ENCODE measurements around the gene RIMS1. TPM values are rescaled to one million over a fixed set of nuclear protein-coding genes. Genes with fewer than 3 reads are reported as not detected.

RIMS1 gene
- total RNA-seq, 1 experiment from 2014 or later, result 0.51 TPM

DNA sequence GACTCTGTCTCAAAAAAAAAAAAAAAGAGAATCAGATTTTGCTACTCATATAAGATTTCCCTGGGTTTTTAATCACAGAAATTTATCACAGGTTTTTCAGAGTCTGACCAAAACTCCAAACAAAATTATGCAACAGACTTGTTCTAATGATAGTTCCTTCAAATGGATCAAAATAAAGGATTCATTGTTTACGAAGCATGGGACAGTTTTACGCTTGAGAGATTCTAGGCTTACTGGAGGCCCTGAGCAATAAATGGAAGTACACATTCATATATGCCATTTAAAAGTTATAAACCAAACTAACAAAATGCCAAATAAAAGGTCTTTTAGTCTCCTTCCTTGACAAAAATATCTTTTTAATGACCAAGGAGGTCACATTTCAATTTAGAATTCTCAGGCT, 490.4 kb downstream of the RIMS1 start:
- POLR2A ChIA-PET (ENCODE audit: unreplicated experiment), result no interaction called here
- ATAC-seq (no peak), DNase-seq (no peak)
- H3K9me3 ChIP-seq (ENCODE audit: low read length), result no peaks in the 10 kb centered on the region
- H3F3A ChIP-seq (ENCODE audit: low read length, unreplicated experiment), result no peaks in the 10 kb centered on the region
- BruUV-seq (replicated peaks), result no TSS peak
- no peaks in the 10 kb centered on the region for H3K4me1 ChIP-seq (ENCODE audit: insufficient read depth, low read length)
- no peak overlapping the region for H3K27ac ChIP-seq (ENCODE audit: low read length)
- H3K27me3 ChIP-seq (ENCODE audit: low read length), result no peaks in the 10 kb centered on the region
- intact Hi-C loops (cut with micrococcal nuclease), result no loop called here
- H3K4me3 ChIP-seq (ENCODE audit: low read length), result no peak overlapping the region
- H4K20me1 ChIP-seq (ENCODE audit: low read length), result no peaks in the 10 kb centered on the region
- no peaks in the 10 kb centered on the region; the same call in 1 of the 2 replicates for H3K9me2 ChIP-seq (replicated peaks; ENCODE audit: low read length)
- no peaks in the 10 kb centered on the region for H3K36me3 ChIP-seq (ENCODE audit: low read depth, low read length)
- H3K79me2 ChIP-seq (ENCODE audit: low read length), result no peaks in the 10 kb centered on the region
- no peak overlapping the region for H3K4me2 ChIP-seq (ENCODE audit: low read length)
- TF ChIP-seq, protein P1, sequence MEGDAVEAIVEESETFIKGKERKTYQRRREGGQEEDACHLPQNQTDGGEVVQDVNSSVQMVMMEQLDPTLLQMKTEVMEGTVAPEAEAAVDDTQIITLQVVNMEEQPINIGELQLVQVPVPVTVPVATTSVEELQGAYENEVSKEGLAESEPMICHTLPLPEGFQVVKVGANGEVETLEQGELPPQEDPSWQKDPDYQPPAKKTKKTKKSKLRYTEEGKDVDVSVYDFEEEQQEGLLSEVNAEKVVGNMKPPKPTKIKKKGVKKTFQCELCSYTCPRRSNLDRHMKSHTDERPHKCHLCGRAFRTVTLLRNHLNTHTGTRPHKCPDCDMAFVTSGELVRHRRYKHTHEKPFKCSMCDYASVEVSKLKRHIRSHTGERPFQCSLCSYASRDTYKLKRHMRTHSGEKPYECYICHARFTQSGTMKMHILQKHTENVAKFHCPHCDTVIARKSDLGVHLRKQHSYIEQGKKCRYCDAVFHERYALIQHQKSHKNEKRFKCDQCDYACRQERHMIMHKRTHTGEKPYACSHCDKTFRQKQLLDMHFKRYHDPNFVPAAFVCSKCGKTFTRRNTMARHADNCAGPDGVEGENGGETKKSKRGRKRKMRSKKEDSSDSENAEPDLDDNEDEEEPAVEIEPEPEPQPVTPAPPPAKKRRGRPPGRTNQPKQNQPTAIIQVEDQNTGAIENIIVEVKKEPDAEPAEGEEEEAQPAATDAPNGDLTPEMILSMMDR (conservative IDR thresholded peaks at IDR 0.05; ENCODE audit: low read depth, low read length), result no peak
- TF ChIP-seq EZH2 (IDR thresholded peaks at IDR 0.05; ENCODE audit: low read length, unreplicated experiment) (no peak), EZH2phosphoT487 (IDR thresholded peaks at IDR 0.05; ENCODE audit: borderline replicate concordance, low read length) (no peak)
- CTCF ChIA-PET, result no interaction called here
- no peak overlapping the region for H3K9ac ChIP-seq (ENCODE audit: low read length)
- no peak overlapping the region for H2AFZ ChIP-seq (ENCODE audit: low read length)

DNA sequence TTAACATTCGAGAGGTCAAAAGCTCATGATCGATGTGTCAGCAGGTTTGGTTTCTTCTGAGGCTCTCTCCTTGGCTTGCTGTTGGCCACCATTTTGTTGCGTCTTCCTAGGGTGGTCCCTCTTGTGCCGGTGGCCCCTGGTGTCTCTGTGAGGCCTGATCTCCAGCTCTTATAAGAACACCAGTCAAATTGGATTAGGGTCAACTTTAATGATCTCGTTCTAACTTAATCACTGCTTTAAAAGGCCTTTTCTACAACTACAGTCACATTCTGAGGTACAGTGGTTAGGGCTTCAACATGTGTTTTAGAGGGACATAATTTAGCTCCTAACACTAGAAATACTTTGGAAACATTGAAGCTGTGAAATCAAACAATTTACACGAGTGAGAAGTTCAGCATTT, 494.7 kb downstream of the RIMS1 start:
- Histone ChIP-seq H3K9me2 (replicated peaks; ENCODE audit: low read length) (no peaks in the 10 kb centered on the region), H3K4me1 (ENCODE audit: insufficient read depth, low read length) (no peaks in the 10 kb centered on the region), H3K36me3 (ENCODE audit: low read depth, low read length) (no peaks in the 10 kb centered on the region), H3F3A (ENCODE audit: low read length, unreplicated experiment) (no peaks in the 10 kb centered on the region), H3K79me2 (ENCODE audit: low read length) (no peaks in the 10 kb centered on the region), H3K27ac (ENCODE audit: low read length) (no peak overlapping the region), H3K9ac (ENCODE audit: low read length) (no peak overlapping the region), H3K4me3 (ENCODE audit: low read length) (no peak overlapping the region), H4K20me1 (ENCODE audit: low read length) (no peaks in the 10 kb centered on the region), H3K4me2 (ENCODE audit: low read length) (no peak overlapping the region), H3K27me3 (ENCODE audit: low read length) (no peaks in the 10 kb centered on the region), H3K9me3 (ENCODE audit: low read length) (no peaks in the 10 kb centered on the region), H2AFZ (ENCODE audit: low read length) (no peak overlapping the region)
- POLR2A ChIA-PET (ENCODE audit: unreplicated experiment), result no interaction called here
- TF ChIP-seq, protein P1 (conservative IDR thresholded peaks at IDR 0.05; ENCODE audit: low read depth, low read length), result no peak
- TF ChIP-seq EZH2phosphoT487 (IDR thresholded peaks at IDR 0.05; ENCODE audit: borderline replicate concordance, low read length), result no peak
- no peak for TF ChIP-seq EZH2 (IDR thresholded peaks at IDR 0.05; ENCODE audit: low read length, unreplicated experiment)
- intact Hi-C loops (cut with micrococcal nuclease), result no loop called here
- CTCF ChIA-PET, result no interaction called here
- BruUV-seq (replicated peaks), result no TSS peak
- DNase-seq (no peak), ATAC-seq (no peak)

DNA sequence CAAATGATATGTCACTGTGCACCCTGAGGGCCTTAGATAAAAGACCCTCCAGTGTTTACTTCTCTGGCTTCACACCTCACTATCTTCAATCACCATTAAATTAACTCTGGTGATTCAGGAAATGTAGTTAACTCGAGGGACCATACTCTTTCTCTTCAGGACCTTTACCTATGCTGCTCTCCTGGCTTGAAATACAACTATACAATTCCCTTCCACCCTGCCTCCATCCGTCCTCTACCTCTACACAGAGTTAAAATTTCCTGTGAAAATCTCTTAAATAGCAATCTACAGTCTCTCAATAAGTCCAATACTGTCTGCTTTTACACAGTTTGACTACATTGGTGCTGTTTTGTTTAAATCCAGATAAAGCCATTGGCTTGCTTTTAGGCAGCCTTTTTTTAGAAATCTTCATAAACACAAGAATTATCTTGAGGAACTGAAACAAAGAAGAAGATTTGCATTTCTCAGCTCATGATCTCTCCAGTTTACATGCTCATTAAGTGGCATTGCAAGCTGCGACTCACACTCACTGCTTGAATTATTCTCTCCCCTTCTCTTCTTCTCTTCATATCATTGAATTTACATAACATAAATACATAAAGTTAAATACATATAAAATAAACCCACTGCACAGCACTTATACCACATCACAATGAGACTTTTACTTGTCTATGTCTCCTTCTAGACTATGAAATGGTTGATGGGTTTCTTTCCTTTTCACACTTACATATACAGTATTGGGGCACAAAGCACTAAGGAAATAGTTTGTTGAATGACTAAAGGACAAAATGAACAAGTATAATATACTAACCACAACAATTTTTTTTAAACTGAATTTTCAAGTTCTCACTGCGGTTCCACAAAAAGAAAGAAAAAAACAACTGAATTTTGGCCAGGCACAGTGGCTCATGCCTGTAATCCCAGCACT, 496.5 kb downstream of the RIMS1 start:
- Histone ChIP-seq H4K20me1 (ENCODE audit: low read length) (no peaks in the 10 kb centered on the region), H3K9me2 (replicated peaks; ENCODE audit: low read length) (no peaks in the 10 kb centered on the region), H3K27ac (ENCODE audit: low read length) (no peak overlapping the region), H3K4me1 (ENCODE audit: insufficient read depth, low read length) (no peaks in the 10 kb centered on the region), H3K79me2 (ENCODE audit: low read length) (no peaks in the 10 kb centered on the region), H3K36me3 (ENCODE audit: low read depth, low read length) (no peaks in the 10 kb centered on the region), H2AFZ (ENCODE audit: low read length) (no peak overlapping the region), H3K9ac (ENCODE audit: low read length) (no peak overlapping the region), H3K4me3 (ENCODE audit: low read length) (no peak overlapping the region), H3K9me3 (ENCODE audit: low read length) (no peaks in the 10 kb centered on the region), H3K4me2 (ENCODE audit: low read length) (no peak overlapping the region), H3K27me3 (ENCODE audit: low read length) (no peaks in the 10 kb centered on the region), H3F3A (ENCODE audit: low read length, unreplicated experiment) (no peaks in the 10 kb centered on the region)
- TF ChIP-seq, protein P1 (conservative IDR thresholded peaks at IDR 0.05; ENCODE audit: low read depth, low read length), result no peak
- TF ChIP-seq EZH2phosphoT487 (IDR thresholded peaks at IDR 0.05; ENCODE audit: borderline replicate concordance, low read length) (no peak), EZH2 (IDR thresholded peaks at IDR 0.05; ENCODE audit: low read length, unreplicated experiment) (no peak)
- intact Hi-C loops (cut with micrococcal nuclease), result no loop called here
- BruUV-seq (replicated peaks), result no TSS peak
- ATAC-seq, result no peak
- no peak for DNase-seq
- ChIA-PET CTCF (no interaction called here), POLR2A (ENCODE audit: unreplicated experiment) (no interaction called here)

Measured in PC-3 (cell line).